NCI-H1417 (cell line): Measurements from ENCODE around the gene TM6SF1.

ENCODE experiments used
- DNase-seq, 3 experiments: peaks; one replicate each; lab custom pipeline; 2025; lab: John Stamatoyannopoulos, UW

The TM6SF1 gene

GRCh38 chr15:83174891-83175290 is 67.4 kb downstream of the TM6SF1 start:
- DNase-seq = no peak

DNA sequence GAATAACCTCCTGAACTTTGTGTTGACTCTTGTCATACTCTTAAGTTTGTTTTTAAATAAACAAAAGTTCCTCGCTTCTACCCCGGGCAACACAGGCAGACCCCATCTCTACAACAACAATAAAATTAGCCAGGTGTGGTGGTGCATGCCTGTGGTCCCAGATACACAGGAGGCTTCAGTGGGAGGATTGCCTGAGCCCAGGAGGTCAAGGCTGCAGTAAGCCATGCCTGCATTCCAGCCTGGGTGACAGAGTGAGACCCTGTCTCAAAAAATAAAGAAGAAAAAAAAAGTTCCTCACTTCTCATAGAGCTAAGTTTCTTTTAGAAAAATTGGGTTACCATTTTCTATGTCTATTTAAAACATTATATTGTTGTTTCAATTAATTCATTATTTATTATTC is 70.9 kb downstream of the TM6SF1 start:
- no peak for DNase-seq

DNA sequence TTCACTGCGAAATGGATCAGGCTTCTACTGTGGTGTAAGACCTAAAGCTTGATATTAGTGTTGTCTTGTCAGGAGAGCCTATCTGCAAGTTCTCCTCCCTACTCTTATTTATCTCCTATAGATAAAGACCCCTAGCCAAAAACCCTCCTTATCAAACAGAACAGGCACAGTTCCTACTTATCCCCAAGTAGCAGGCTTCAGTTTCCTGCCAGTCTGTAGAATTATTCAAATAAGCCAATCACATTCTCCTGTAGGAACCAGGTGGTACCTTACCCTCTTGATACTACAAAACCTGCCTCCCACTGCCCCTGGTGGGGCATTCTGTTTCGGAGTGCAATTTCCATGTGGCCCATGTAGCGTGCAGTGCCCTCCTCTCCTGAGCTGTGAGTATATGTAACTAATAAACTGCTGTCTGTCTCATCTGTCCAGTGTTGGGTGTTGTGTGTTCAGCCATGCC is 71.5 kb downstream of the TM6SF1 start:
- no peak for DNase-seq

GRCh38 chr15:83185561-83185960 is 78.1 kb downstream of the TM6SF1 start:
- no peak for DNase-seq
